ENCODE data around the gene TSHZ1.
"Not testable (repeated sequence)": the region's sequence is repeated elsewhere in the genome, so short reads cannot be mapped to it uniquely, and the experiment has no call there.

The TSHZ1 gene

GRCh38 chr18:75320506-75320905 lies 109.9 kb downstream of the TSHZ1 start:
- DNase-seq, result no peak

- no peak for DNase-seq
Measured at GRCh38 chr18:75321431-75321830, 110.8 kb downstream of the TSHZ1 start.

GRCh38 chr18:75322206-75322605 lies 111.6 kb downstream of the TSHZ1 start:
- no peak for DNase-seq

- no peak for DNase-seq
Measured at GRCh38 chr18:75323821-75324585, 113.4 kb downstream of the TSHZ1 start.

- no peak for DNase-seq
Measured at GRCh38 chr18:75324686-75325257, 114.2 kb downstream of the TSHZ1 start.

- DNase-seq, result not testable (repeated sequence)
Measured at GRCh38 chr18:75329753-75330152, 119.2 kb downstream of the TSHZ1 start.

GRCh38 chr18:75330308-75330707 lies 119.7 kb downstream of the TSHZ1 start:
- DNase-seq, result no peak

- no peak for DNase-seq
Measured at GRCh38 chr18:75334869-75335268, 124.3 kb downstream of the TSHZ1 start.

GRCh38 chr18:75335511-75335910 lies 124.9 kb downstream of the TSHZ1 start:
- no peak for DNase-seq

GRCh38 chr18:75336767-75337166 lies 126.2 kb downstream of the TSHZ1 start:
- DNase-seq, result no peak

GRCh38 chr18:75337348-75337747 lies 126.8 kb downstream of the TSHZ1 start:
- DNase-seq, result no peak

- DNase-seq, result no peak
Measured at GRCh38 chr18:75338631-75339030, 128.0 kb downstream of the TSHZ1 start.
